22Rv1 (cell line): Measurements from ENCODE around the gene ARHGDIA.
"Not testable (repeated sequence)": the region's sequence is repeated elsewhere in the genome, so short reads cannot be mapped to it uniquely, and the experiment has no call there.

ENCODE experiments used
- H3K27ac ChIP-seq: fragments of 450-650 bp; 2 replicates; pipeline ENCODE4 v1.5.1; 2017
- CTCF ChIP-seq: fragments of 450-650 bp; IDR thresholded peaks from 2 replicates; pipeline ENCODE4 v1.5.1; 2017; ENCODE audit warnings: mild to moderate bottlenecking
- ZFX ChIP-seq: fragments of 450-650 bp; IDR thresholded peaks from 2 replicates; pipeline ENCODE4 v1.6.1; 2017; ENCODE audit warnings: antibody characterized with exemption, borderline replicate concordance

ARHGDIA gene

GRCh38 chr17:81843713-81844326 lies 27.3 kb downstream of the ARHGDIA start:
- no peak overlapping the region for H3K27ac ChIP-seq
- no peak for TF ChIP-seq ZFX
- no peak for TF ChIP-seq CTCF

GRCh38 chr17:81842725-81843504 lies 28.2 kb downstream of the ARHGDIA start:
- H3K27ac ChIP-seq: 0 out of 2 replicates have a peak overlapping the region, but pooled peaks have one; percentile 7
- no peak for TF ChIP-seq CTCF
- TF ChIP-seq ZFX: no peak

GRCh38 chr17:81842378-81842724 lies 28.8 kb downstream of the ARHGDIA start:
- 0 out of 2 replicates have a peak overlapping the region, but pooled peaks have one; percentile 7 for H3K27ac ChIP-seq
- TF ChIP-seq CTCF (no peak), ZFX (no peak)

- no peak for TF ChIP-seq ZFX
- TF ChIP-seq CTCF: no peak
- H3K27ac ChIP-seq: no peak overlapping the region
These were observed 29.3 kb downstream of the ARHGDIA start for GRCh38 chr17:81841866-81842265.

GRCh38 chr17:81840826-81841778 lies 30.0 kb downstream of the ARHGDIA start:
- TF ChIP-seq CTCF: no peak
- TF ChIP-seq ZFX: no peak
- no peak overlapping the region for H3K27ac ChIP-seq

GRCh38 chr17:81840059-81840458 lies 31.1 kb downstream of the ARHGDIA start:
- not testable (repeated sequence) for H3K27ac ChIP-seq

GRCh38 chr17:81839301-81839700 lies 31.8 kb downstream of the ARHGDIA start:
- no peak overlapping the region for H3K27ac ChIP-seq
- TF ChIP-seq CTCF (no peak), ZFX (no peak)
